ENCODE results near the gene TMOD3. TPM values are rescaled to one million over a fixed set of nuclear protein-coding genes. Genes with fewer than 3 reads are reported as not detected.

Gene TMOD3
- total RNA-seq, 1 donor from 2014 or later = 28.3 TPM

DNA sequence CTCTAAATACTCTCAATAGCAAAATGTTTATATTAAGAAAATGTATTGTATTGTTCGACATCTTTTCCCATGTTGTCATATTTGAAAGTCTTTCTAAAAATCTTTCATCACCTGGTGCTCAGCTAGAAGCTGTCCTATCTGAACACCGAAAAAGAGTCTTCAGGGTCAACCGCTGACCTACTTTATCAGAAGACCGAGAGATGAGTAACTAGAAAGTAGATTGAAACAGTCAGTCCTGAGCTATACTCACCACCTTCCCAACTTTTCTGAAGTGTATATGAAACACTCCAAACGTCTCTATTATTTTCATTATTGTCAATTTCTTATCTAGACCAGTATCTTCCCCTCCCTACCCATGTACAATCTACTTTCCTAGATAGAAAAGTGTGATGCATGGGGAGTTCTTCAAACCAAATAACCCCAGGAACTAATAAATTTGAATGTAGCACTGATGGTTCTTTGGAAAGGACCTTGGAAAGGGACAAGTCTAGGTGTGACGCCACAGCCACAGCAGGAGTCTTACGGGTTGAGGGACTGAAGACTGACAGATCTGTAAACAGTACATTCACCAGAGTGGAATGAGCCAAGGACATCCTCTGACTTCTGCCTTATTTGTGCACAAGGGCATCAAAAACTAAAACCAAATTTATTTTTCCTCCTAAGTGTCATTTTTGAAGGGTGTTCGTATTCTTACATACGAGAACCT lies 58.6 kb downstream of the TMOD3 start:
- no peak overlapping the region for H3K27ac Mint-ChIP-seq
- no peaks in the 10 kb centered on the region for H3K27me3 Mint-ChIP-seq (ENCODE audit: low read depth)
- H3K9me3 Mint-ChIP-seq = no peaks in the 10 kb centered on the region
- peaks cover 14% of the 10 kb centered on the region for H3K36me3 Mint-ChIP-seq
- no peak for DNase-seq (ENCODE audit: low spot score in 2 of 2, unreplicated experiment in 2 of 2)
- H3K4me3 Mint-ChIP-seq = no peak overlapping the region
- TF ChIP-seq, protein P1, sequence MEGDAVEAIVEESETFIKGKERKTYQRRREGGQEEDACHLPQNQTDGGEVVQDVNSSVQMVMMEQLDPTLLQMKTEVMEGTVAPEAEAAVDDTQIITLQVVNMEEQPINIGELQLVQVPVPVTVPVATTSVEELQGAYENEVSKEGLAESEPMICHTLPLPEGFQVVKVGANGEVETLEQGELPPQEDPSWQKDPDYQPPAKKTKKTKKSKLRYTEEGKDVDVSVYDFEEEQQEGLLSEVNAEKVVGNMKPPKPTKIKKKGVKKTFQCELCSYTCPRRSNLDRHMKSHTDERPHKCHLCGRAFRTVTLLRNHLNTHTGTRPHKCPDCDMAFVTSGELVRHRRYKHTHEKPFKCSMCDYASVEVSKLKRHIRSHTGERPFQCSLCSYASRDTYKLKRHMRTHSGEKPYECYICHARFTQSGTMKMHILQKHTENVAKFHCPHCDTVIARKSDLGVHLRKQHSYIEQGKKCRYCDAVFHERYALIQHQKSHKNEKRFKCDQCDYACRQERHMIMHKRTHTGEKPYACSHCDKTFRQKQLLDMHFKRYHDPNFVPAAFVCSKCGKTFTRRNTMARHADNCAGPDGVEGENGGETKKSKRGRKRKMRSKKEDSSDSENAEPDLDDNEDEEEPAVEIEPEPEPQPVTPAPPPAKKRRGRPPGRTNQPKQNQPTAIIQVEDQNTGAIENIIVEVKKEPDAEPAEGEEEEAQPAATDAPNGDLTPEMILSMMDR (IDR thresholded peaks at IDR 0.05; ENCODE audit: unreplicated experiment) = no peak
- no peaks in the 10 kb centered on the region for H3K4me1 Mint-ChIP-seq

DNA sequence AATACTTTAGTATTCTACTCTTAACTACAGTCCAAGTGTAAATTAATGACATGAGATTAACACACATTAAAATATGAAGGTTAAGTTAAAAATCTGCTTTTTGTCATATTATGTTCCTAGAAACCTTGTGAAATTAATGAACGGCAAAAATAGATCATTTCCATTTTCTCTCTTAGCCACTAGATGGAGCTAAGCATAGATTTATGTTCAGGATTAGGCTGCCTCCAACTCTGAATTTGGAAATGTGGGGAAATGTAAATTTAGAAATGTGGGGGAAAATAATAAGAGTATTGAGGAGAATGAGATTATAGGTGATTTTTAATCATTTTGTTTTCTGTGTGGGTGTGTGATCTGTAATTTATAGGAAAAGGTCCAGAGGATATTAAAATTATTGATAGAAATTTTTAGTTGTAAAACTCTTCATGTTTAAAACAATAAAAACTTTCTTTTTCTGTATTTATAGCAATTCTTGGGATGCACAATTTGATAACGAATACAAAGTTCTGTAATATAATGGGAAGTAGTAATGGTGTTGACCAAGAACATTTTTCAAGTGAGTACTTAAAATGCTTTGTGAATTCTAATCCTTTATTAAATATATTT lies 59.2 kb downstream of the TMOD3 start:
- no peaks in the 10 kb centered on the region for H3K27me3 Mint-ChIP-seq (ENCODE audit: low read depth)
- peaks cover 14% of the 10 kb centered on the region for H3K36me3 Mint-ChIP-seq
- H3K4me1 Mint-ChIP-seq = no peaks in the 10 kb centered on the region
- no peak overlapping the region for H3K27ac Mint-ChIP-seq
- TF ChIP-seq, protein P1 (IDR thresholded peaks at IDR 0.05; ENCODE audit: unreplicated experiment) = peak; percentile 71
- no peaks in the 10 kb centered on the region for H3K9me3 Mint-ChIP-seq
- H3K4me3 Mint-ChIP-seq = no peak overlapping the region
- no peak for DNase-seq (ENCODE audit: low spot score in 2 of 2, unreplicated experiment in 2 of 2)

DNA sequence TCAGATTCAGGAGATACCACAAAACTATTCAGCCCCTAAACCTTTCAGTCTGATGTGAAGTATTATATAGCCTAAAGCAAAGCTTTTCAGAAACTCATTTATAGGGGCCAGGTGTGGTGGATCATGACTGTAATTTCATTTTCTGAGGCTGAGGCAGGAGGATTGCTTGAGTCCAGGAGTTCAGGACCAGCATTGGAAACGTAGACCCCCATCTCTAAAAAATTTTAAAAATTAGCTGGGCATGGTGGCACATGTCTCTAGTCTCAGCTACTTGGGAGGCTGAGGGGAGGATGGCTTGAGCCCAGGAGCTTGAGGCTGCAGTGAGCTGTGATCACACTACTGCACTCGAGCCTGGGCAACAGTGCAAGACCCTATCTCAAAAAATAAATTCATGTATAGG lies 60.0 kb downstream of the TMOD3 start:
- no peak overlapping the region for H3K27ac Mint-ChIP-seq
- peaks cover 17% of the 10 kb centered on the region for H3K36me3 Mint-ChIP-seq

DNA sequence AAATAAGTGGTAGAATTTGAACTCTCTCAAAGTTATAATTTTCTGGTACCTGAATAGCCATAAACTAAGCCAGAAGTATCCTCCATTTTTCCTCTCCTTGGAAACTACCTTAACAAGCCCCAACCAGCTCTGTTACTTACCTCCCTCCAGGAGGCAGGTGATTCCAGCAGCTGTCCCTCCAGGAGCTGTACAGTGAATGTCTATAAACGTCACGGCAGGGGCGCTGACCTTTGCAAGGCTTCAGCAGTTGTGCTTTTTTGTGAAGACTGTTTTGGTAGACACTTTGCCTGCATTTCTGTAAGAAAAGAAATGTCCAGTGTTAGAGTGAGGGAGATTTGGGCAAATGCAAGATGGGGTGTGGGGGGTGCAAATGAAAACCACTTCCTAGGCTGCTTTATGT lies 75.0 kb downstream of the TMOD3 start:
- TF ChIP-seq, protein P1 (IDR thresholded peaks at IDR 0.05; ENCODE audit: unreplicated experiment) = no peak
- no peak for DNase-seq (ENCODE audit: low spot score in 2 of 2, unreplicated experiment in 2 of 2)
- H3K4me1 Mint-ChIP-seq = no peaks in the 10 kb centered on the region
- H3K27ac Mint-ChIP-seq = no peak overlapping the region
- no peaks in the 10 kb centered on the region for H3K27me3 Mint-ChIP-seq (ENCODE audit: low read depth)
- peaks cover 36% of the 10 kb centered on the region for H3K36me3 Mint-ChIP-seq
- H3K9me3 Mint-ChIP-seq = no peaks in the 10 kb centered on the region
- no peak overlapping the region for H3K4me3 Mint-ChIP-seq

More for the DNA sequence above, 60.0 kb downstream of the TMOD3 start:
- Mint-ChIP-seq H3K9me3 (no peaks in the 10 kb centered on the region), H3K4me3 (no peak overlapping the region), H3K27me3 (ENCODE audit: low read depth) (no peaks in the 10 kb centered on the region), H3K4me1 (no peaks in the 10 kb centered on the region)
- TF ChIP-seq, protein P1 (IDR thresholded peaks at IDR 0.05; ENCODE audit: unreplicated experiment) = no peak
- no peak for DNase-seq (ENCODE audit: low spot score in 2 of 2, unreplicated experiment in 2 of 2)

DNA sequence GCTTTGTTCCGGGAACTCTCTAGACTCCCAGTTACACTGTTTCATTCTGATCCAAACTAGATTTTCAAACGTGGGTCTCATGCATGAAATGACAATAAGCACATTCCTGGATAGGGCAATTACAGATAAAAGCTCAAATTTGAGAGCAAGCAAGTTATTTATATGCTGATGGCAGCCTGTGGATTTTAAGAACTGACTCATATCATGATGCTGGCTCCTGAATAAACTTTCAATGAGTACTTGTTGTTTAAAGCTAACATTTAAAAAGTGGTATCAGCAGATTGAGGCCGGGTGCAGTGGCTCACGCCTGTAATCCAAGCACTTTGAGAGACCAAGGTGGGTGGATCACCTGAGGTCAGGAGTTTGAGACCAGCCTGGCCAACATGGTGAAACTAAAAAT lies 75.5 kb downstream of the TMOD3 start:
- no peak overlapping the region for H3K27ac Mint-ChIP-seq

More for the DNA sequence above, 75.5 kb downstream of the TMOD3 start:
- no peak overlapping the region for H3K4me3 Mint-ChIP-seq
- no peaks in the 10 kb centered on the region for H3K27me3 Mint-ChIP-seq (ENCODE audit: low read depth)
- peaks cover 33% of the 10 kb centered on the region for H3K36me3 Mint-ChIP-seq
- TF ChIP-seq, protein P1 (IDR thresholded peaks at IDR 0.05; ENCODE audit: unreplicated experiment) = no peak
- H3K4me1 Mint-ChIP-seq = no peaks in the 10 kb centered on the region
- no peak for DNase-seq (ENCODE audit: low spot score in 2 of 2, unreplicated experiment in 2 of 2)
- H3K9me3 Mint-ChIP-seq = no peaks in the 10 kb centered on the region
